GM10248 (cell line): Measurements from ENCODE around the gene AATF.

Source experiments
- CTCF ChIA-PET: fragments of 300-600 bp; sonication (Branson Sonifier 250); formaldehyde crosslinking; extraction: SDS; loops from one replicate; lab custom pipeline; 2021; ENCODE audit warnings: antibody characterized with exemption; lab: Yijun Ruan, JAX
- POLR2A ChIA-PET: fragments of 350-650 bp; sonication (Branson Sonifier 250); formaldehyde crosslinking; extraction: SDS; loops from one replicate; lab custom pipeline; 2020; ENCODE audit warnings: antibody characterized with exemption; lab: Yijun Ruan, JAX
- DNase-seq: peaks from one replicate; pipeline ENCODE4 v3.0.0; 2012; ENCODE audit errors: extremely low spot score
- TF ChIP-seq, protein P1 (sequence below): IDR thresholded peaks from 2 replicates; pipeline ENCODE4 v1.5.1; 2012; ENCODE audit warnings: mild to moderate bottlenecking, low read depth; ENCODE audit errors: extremely low read depth, missing control alignments, control extremely low read depth

Gene AATF

GRCh38 chr17:36910513-36910912, 38.2 kb upstream of the AATF start:
- TF ChIP-seq, protein P1, sequence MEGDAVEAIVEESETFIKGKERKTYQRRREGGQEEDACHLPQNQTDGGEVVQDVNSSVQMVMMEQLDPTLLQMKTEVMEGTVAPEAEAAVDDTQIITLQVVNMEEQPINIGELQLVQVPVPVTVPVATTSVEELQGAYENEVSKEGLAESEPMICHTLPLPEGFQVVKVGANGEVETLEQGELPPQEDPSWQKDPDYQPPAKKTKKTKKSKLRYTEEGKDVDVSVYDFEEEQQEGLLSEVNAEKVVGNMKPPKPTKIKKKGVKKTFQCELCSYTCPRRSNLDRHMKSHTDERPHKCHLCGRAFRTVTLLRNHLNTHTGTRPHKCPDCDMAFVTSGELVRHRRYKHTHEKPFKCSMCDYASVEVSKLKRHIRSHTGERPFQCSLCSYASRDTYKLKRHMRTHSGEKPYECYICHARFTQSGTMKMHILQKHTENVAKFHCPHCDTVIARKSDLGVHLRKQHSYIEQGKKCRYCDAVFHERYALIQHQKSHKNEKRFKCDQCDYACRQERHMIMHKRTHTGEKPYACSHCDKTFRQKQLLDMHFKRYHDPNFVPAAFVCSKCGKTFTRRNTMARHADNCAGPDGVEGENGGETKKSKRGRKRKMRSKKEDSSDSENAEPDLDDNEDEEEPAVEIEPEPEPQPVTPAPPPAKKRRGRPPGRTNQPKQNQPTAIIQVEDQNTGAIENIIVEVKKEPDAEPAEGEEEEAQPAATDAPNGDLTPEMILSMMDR: no peak
- ChIA-PET POLR2A (no interaction called here), CTCF (no interaction called here)
- no peak for DNase-seq

DNA sequence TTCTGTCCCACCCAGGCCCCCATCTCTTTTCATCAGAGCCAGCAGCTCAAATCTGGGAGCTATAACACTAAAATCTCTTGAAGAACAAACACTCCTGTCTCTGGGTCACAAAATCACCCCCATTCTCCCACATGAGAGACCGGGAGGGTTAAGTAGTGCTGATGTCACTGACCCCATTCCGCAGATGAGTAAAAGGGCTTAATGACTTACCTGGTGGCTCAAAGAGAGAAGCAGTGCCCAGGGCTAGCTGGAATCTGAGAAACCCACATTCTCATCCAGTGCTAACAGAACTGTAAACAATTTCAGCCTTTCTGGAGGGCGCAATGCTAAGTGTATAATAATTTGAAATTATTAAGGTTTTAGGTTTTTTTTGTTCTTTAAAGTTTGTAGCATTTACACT, 37.8 kb upstream of the AATF start:
- no peak for DNase-seq
- TF ChIP-seq, protein P1: no peak
- ChIA-PET POLR2A (no interaction called here), CTCF (no interaction called here)

DNA sequence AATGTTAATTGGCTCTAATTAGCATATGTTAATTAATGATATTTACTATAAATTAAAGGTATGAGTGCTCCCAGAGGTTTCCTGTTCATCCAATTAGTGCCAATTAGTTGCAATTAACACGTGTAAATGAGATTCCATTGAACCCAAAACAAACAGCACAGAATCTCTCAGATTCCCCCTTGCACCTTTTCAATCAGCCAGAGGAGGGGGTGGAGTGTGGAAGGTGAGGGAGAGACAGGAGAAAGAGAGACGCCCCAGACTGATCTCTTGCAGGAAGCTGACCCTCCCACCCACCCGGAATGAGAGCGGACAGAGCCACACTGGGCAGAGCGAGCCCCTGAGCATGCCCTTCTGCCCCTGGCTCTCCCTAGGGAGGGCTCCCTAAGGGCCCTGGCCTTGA, 35.6 kb upstream of the AATF start:
- CTCF ChIA-PET: no interaction called here
- TF ChIP-seq, protein P1: no peak
- POLR2A ChIA-PET: no interaction called here
- DNase-seq: no peak

GRCh38 chr17:36918211-36918691, 30.5 kb upstream of the AATF start:
- DNase-seq: no peak
- ChIA-PET POLR2A (no interaction called here), CTCF (interaction anchor here (1.1 to 1.5 kb wide), 2 partner anchors 16 to 292 kb away, joined by 3 to 4 read pairs; no protein-coding TSS in a partner anchor)
- TF ChIP-seq, protein P1: no peak

GRCh38 chr17:36919407-36919968, 29.3 kb upstream of the AATF start:
- DNase-seq: no peak
- ChIA-PET CTCF (interaction anchor here (1.5 kb wide), 1 partner anchor 293 kb away, joined by 4 read pairs; no protein-coding TSS in a partner anchor), POLR2A (no interaction called here)
- TF ChIP-seq, protein P1: no peak

DNA sequence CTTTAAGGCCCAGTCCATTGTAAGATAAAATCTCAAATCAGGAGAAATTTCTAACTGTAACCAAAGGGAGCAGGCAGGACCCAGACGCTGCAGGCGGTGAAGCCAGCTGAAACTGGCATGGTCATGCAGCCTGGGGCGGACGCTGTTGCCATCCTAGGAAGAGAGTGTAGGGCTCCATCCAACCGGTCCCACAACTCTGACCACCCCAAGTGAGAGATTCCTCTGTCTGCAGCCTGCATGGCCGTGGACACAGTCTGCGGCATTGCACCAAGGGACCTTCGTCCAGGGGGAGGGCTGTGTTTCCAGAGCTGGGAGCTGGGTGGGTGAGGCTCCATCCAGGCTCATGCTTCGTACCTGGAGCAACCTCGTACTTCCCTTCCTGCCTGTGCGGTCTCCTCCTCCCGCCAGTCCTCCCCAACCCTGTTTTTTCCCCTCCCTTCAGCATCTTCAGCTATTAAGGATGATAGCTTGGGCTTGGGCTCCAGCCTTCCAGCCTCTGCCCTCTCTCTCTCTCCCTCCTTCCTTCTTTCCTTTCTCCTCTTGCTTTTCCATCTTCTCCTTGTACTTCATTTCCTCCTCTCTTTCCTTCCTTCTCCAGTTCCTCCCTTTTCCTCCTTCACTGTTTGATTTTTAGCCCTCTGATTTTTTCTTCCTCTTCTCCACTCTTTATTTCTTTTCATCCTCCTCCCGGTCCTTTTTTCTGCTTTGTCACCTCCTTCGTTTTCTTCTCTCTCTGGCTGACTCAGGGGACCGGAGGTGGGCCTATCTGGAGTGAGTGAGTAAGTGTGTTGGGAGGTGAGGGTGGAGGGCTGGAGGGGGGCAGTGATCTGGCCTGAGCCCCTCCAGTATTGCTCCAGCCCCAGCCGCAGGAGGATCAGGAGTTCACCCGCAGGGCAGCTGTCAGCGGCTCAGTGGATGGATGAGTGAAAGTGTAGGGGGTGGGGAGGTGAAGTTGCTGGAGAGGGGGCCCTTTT, 28.4 kb upstream of the AATF start:
- TF ChIP-seq, protein P1: no peak
- POLR2A ChIA-PET: interaction anchor here (0.7 kb wide), 1 partner anchor 47 kb away, joined by 3 read pairs; no protein-coding TSS in a partner anchor

More for the DNA sequence above, 28.4 kb upstream of the AATF start:
- no peak for DNase-seq
- CTCF ChIA-PET: interaction anchor here (1.4 to 1.5 kb wide), 2 partner anchors 60 to 294 kb away, joined by 3 to 4 read pairs; no protein-coding TSS in a partner anchor
